OCI-LY7 (cell line): ENCODE data around the gene CD177. TPM values are rescaled to one million over a fixed set of nuclear protein-coding genes. Genes with fewer than 3 reads are reported as not detected.
"Not testable (repeated sequence)": the region's sequence is repeated elsewhere in the genome, so short reads cannot be mapped to it uniquely, and the experiment has no call there.

Experiments
- BruUV-seq: library from RNA; stranded (reverse); fragments of 400-500 nt; replicated peaks from 2 replicates; lab custom pipeline; 2021; lab: Mats Ljungman, UMichigan
- CTCF ChIA-PET: fragments of 300-600 bp; sonication (Branson Sonifier 250); formaldehyde crosslinking; loops from one replicate; lab custom pipeline; 2022; ENCODE audit warnings: antibody characterized with exemption; ENCODE audit not compliant: unreplicated experiment; lab: Charles Lee
- POLR2A ChIA-PET: fragments of 300-600 bp; sonication (Branson Sonifier 250); formaldehyde crosslinking; loops from one replicate; lab custom pipeline; 2022; ENCODE audit warnings: antibody characterized with exemption; lab: Charles Lee
- DNase-seq: peaks from one replicate; pipeline ENCODE4 v3.0.0-alpha.2; 2015; ENCODE audit warnings: low spot score
- H2AFZ ChIP-seq: fragments of 200-600 bp; sonication (generic), shearing (Covaris generic); 2 replicates; pipeline ENCODE4 v1.6.1; 2014; ENCODE audit warnings: mild to moderate bottlenecking, antibody characterized with exemption, low read length, moderate library complexity
- H3K27ac ChIP-seq: fragments of 200-600 bp; sonication (generic); 2 replicates; pipeline ENCODE4 v1.5.1; 2014; ENCODE audit warnings: mixed run types, low read depth, mild to moderate bottlenecking, moderate library complexity, low read length, inconsistent platforms; ENCODE audit not compliant: poor library complexity, severe bottlenecking
- H3K36me3 ChIP-seq: fragments of 200-600 bp; sonication (generic); 2 replicates; pipeline ENCODE4 v1.6.1; 2014; ENCODE audit warnings: mild to moderate bottlenecking, antibody characterized with exemption, low read length, moderate library complexity, mixed read lengths; ENCODE audit not compliant: insufficient read depth
- H3K4me1 ChIP-seq: fragments of 200-600 bp; sonication (generic); 2 replicates; pipeline ENCODE4 v1.5.1; 2014; ENCODE audit warnings: mild to moderate bottlenecking, low read length; ENCODE audit not compliant: insufficient read depth, poor library complexity, severe bottlenecking
- H3K4me2 ChIP-seq: fragments of 200-600 bp; sonication (generic); 2 replicates; pipeline ENCODE4 v1.6.1; 2014; ENCODE audit warnings: mild to moderate bottlenecking, low read length
- H3K4me3 ChIP-seq: fragments of 200-600 bp; sonication (generic); 2 replicates; pipeline ENCODE4 v1.5.1; 2014; ENCODE audit warnings: mild to moderate bottlenecking, low read depth, low read length; ENCODE audit not compliant: poor library complexity, severe bottlenecking
- H3K79me2 ChIP-seq: fragments of 200-600 bp; sonication (generic); 2 replicates; pipeline ENCODE4 v1.6.1; 2016; ENCODE audit warnings: low read depth, mild to moderate bottlenecking, low read length, moderate library complexity, mixed read lengths; ENCODE audit not compliant: insufficient read depth
- H3K9me2 ChIP-seq: fragments of 200-600 bp; sonication (generic); 2 replicates; pipeline ENCODE4 v1.6.1; 2016; ENCODE audit warnings: mild to moderate bottlenecking, low read length, mixed read lengths; ENCODE audit not compliant: insufficient read depth
- H3K9me3 ChIP-seq: fragments of 200-600 bp; sonication (generic); 2 replicates; pipeline ENCODE4 v1.6.1; 2014; ENCODE audit warnings: mild to moderate bottlenecking, mixed run types, low read length, mixed read lengths
- H4K20me1 ChIP-seq: fragments of 200-600 bp; sonication (generic); 2 replicates; pipeline ENCODE4 v1.6.1; 2014; ENCODE audit warnings: mild to moderate bottlenecking, antibody characterized with exemption, low read length, moderate library complexity, mixed read lengths; ENCODE audit not compliant: insufficient read depth
- EZH2phosphoT487 ChIP-seq: fragments of 200-600 bp; sonication (generic); IDR thresholded peaks from 2 replicates; pipeline ENCODE4 v1.6.1; 2018; ENCODE audit warnings: low read depth, borderline replicate concordance, mild to moderate bottlenecking, mixed run types, antibody characterized with exemption, low read length, moderate library complexity, mixed read lengths
- intact Hi-C: fragments of 100-400 bp; cut with micrococcal nuclease; formaldehyde crosslinking; loops from one replicate; pipeline ENCODE4 v1.10.0; 2022; ENCODE audit not compliant: unreplicated experiment
- total RNA-seq, 2 experiments: library from RNA; depleted of rRNA in 1 of 2; stranded (reverse); fragments of >200 nt in 1 of 2; shearing (Covaris generic) in 1 of 2; gene quantifications; 2 replicates each; pipeline ENCODE4 v1.2.3, GENCODE V29; 2014 to 2022
- TF ChIP-seq, protein P1 (sequence below): fragments of 200-600 bp; sonication (generic); conservative IDR thresholded peaks from 2 replicates; pipeline ENCODE4 v1.5.1; 2014; ENCODE audit warnings: mild to moderate bottlenecking, antibody characterized with exemption, low read length, moderate library complexity, mixed read lengths

CD177 gene
- total RNA-seq, 2 experiments from 2014 or later = not detected

GRCh38 chr19:43362745-43363144, 9.3 kb downstream of the CD177 start:
- no peaks in the 10 kb centered on the region for H3K9me2 ChIP-seq
- H3K36me3 ChIP-seq = no peaks in the 10 kb centered on the region
- H3K79me2 ChIP-seq = no peaks in the 10 kb centered on the region
- H2AFZ ChIP-seq = no peak overlapping the region
- no peaks in the 10 kb centered on the region for H4K20me1 ChIP-seq
- ChIA-PET CTCF (no interaction called here), POLR2A (no interaction called here)
- H3K27ac ChIP-seq = no peak overlapping the region
- no peaks in the 10 kb centered on the region for H3K9me3 ChIP-seq
- no peak for DNase-seq
- TF ChIP-seq, protein P1, sequence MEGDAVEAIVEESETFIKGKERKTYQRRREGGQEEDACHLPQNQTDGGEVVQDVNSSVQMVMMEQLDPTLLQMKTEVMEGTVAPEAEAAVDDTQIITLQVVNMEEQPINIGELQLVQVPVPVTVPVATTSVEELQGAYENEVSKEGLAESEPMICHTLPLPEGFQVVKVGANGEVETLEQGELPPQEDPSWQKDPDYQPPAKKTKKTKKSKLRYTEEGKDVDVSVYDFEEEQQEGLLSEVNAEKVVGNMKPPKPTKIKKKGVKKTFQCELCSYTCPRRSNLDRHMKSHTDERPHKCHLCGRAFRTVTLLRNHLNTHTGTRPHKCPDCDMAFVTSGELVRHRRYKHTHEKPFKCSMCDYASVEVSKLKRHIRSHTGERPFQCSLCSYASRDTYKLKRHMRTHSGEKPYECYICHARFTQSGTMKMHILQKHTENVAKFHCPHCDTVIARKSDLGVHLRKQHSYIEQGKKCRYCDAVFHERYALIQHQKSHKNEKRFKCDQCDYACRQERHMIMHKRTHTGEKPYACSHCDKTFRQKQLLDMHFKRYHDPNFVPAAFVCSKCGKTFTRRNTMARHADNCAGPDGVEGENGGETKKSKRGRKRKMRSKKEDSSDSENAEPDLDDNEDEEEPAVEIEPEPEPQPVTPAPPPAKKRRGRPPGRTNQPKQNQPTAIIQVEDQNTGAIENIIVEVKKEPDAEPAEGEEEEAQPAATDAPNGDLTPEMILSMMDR = no peak
- TF ChIP-seq EZH2phosphoT487 = no peak
- no peak overlapping the region for H3K4me2 ChIP-seq
- no TSS peak for BruUV-seq
- no peaks in the 10 kb centered on the region for H3K4me1 ChIP-seq
- H3K4me3 ChIP-seq = no peak overlapping the region
- intact Hi-C loops = no loop called here

DNA sequence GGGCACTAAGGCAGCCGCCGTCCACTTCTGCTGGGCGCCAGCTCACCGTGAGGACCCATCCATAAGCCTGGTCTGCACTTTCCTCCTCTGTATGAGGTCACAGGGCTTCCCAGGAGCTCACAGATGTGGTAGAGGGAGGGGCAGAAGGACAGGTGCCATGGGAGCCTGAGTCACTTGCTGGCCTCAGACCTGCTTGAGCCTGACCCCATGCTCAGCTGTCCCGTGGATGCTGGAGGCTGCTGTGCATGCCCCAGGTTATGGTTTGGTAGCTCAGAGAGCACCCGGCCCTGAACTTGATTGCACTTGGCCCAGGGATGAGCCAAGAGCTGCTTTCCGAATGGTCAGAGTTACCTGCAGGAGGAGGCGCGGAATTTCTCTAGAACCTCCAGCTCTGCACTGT, 12.2 kb downstream of the CD177 start:
- DNase-seq, H3K27ac ChIP-seq, CTCF ChIA-PET, BruUV-seq, POLR2A ChIA-PET, H3K79me2 ChIP-seq, H3K4me2 ChIP-seq, H2AFZ ChIP-seq, H3K36me3 ChIP-seq, intact Hi-C loops, H3K9me2 ChIP-seq, H3K9me3 ChIP-seq, H4K20me1 ChIP-seq, H3K4me3 ChIP-seq, H3K4me1 ChIP-seq: not testable (repeated sequence)

DNA sequence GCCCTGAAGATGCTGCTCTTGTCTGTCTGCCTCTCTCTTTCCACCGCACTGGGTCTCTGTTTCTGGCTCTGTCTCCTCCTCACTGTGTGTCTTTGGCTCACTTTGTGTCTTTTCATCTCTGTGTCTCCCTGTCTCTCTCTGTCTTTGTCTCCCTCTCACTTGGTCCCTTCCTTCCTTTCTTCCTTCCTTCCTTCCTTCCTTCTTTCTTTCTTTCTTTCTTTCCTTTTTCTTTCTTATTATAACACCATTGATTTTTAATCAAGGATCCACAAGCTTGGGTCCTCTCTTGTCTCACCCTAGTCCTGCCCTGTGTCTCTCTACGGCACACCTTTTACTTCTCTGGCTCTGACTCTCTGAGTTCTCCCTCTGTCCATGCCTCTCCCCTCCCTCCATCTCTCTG, 14.3 kb downstream of the CD177 start:
- BruUV-seq = no TSS peak
- no peaks in the 10 kb centered on the region for H3K36me3 ChIP-seq
- no peaks in the 10 kb centered on the region for H3K9me3 ChIP-seq
- no peaks in the 10 kb centered on the region for H3K4me1 ChIP-seq
- no peaks in the 10 kb centered on the region for H3K9me2 ChIP-seq
- H3K27ac ChIP-seq = no peak overlapping the region
- no peak for DNase-seq
- no peak overlapping the region for H2AFZ ChIP-seq
- H3K4me3 ChIP-seq = no peak overlapping the region
- H3K4me2 ChIP-seq = no peak overlapping the region
- CTCF ChIA-PET = no interaction called here
- POLR2A ChIA-PET = no interaction called here
- H3K79me2 ChIP-seq = no peaks in the 10 kb centered on the region
- TF ChIP-seq, protein P1 = no peak
- no peak for TF ChIP-seq EZH2phosphoT487
- H4K20me1 ChIP-seq = no peaks in the 10 kb centered on the region
- intact Hi-C loops = no loop called here

DNA sequence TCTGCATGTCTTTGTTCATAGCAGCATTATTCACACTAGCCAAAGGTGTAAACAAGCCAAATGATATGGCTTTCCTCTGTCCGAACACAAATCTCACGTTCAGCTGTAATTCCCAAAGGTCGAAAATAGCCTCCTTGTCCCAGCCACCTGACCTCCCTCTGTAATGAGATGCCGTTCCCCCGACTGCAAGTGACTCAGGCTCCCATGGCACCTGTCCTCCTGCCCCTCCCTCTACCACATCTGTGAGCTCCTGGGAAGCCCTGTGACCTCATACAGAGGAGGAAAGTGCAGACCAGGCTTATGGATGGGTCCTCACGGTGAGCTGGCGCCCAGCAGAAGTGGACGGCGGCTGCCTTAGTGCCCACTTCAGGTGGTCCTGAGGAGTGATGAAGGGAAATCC, 15.4 kb downstream of the CD177 start:
- CTCF ChIA-PET, intact Hi-C loops, H3K36me3 ChIP-seq, H2AFZ ChIP-seq, H3K4me3 ChIP-seq, H3K79me2 ChIP-seq, H4K20me1 ChIP-seq, H3K27ac ChIP-seq, H3K4me1 ChIP-seq, DNase-seq, BruUV-seq, H3K9me3 ChIP-seq, POLR2A ChIA-PET, H3K4me2 ChIP-seq, H3K9me2 ChIP-seq: not testable (repeated sequence)
